Activated CD8-positive, alpha-beta memory T cell treated with anti-CD3 and anti-CD28 coated beads, Interleukin-2, amount 50 U/mL, for 4 hours (primary cell): ENCODE data around the gene ESYT2.

Source experiments
- DNase-seq: peaks from one replicate; pipeline ENCODE4 v3.0.0-alpha.2; 2020

ESYT2 gene

GRCh38 chr7:158737064-158737695 lies 92.1 kb downstream of the ESYT2 start:
- no peak for DNase-seq

GRCh38 chr7:158735935-158736334 lies 93.4 kb downstream of the ESYT2 start:
- no peak for DNase-seq

- no peak for DNase-seq
Observed at GRCh38 chr7:158734861-158735260, 94.4 kb downstream of the ESYT2 start.

GRCh38 chr7:158733775-158734494 lies 95.4 kb downstream of the ESYT2 start:
- no peak for DNase-seq

DNA sequence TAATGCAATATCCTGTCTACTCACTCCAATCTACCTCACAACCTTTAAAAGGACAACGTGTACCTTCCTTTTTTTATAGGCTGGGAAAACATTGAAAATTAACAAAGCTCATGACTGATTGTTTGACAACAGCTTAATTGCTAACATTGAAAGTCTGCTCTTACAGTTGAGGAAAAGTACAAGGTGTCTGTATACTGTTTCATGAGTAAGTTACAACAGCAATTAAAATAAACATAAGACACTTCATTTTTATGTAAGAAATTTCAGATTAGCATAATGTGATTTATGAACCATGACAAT lies 96.1 kb downstream of the ESYT2 start:
- DNase-seq: no peak

DNA sequence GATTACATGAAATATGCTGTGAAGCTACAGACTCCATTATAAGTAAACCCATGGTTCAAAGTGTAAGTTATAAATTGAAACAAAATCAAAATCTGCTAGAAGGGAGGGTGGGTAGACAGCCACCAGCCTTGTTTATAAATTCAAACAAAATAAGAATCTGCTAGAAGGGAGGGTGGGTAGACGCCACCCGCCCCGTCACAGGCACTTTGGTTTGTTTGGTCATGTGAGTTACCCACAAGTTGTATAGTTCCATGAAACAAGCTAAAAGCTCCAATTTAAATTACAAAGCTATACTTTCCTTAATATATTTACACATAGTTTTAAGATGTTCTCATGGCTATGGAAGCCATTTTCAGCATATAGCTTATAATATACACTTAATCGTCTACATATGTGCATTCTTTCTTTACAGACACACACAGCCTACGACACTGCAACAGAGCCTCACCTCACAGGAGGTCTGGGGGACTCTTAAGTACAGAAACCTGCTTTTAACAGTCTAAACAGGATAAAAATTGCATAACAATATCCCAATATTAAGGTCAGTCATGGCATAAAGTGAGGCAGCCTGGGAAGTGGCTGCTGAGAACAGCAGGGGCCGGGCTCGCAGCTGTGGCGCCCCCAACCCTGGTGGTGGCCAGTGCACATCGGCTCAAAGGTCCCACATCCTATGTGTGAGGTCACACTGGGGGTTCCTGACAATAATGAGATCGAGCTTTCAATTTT lies 96.7 kb downstream of the ESYT2 start:
- no peak for DNase-seq

DNA sequence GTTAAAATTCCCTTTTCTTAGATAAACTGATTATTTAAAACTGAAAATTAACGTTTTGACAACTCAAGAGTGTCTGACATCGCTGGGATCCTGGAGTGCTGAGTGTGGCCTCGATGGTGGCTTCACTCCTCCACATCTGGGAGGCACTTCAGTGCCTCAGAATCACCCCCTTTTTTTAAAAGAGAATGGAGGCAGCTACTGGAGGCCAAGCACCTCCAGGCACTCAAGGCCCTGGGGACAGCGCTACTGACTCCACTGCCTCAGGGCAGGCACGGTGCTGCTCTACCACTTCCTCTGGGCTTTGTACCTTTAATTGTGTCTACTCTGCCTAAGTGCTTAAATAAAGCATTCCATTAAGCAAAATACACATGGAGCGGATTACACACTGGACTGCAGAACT lies 97.5 kb downstream of the ESYT2 start:
- no peak for DNase-seq

GRCh38 chr7:158730383-158731346 lies 98.6 kb downstream of the ESYT2 start:
- DNase-seq: no peak

DNA sequence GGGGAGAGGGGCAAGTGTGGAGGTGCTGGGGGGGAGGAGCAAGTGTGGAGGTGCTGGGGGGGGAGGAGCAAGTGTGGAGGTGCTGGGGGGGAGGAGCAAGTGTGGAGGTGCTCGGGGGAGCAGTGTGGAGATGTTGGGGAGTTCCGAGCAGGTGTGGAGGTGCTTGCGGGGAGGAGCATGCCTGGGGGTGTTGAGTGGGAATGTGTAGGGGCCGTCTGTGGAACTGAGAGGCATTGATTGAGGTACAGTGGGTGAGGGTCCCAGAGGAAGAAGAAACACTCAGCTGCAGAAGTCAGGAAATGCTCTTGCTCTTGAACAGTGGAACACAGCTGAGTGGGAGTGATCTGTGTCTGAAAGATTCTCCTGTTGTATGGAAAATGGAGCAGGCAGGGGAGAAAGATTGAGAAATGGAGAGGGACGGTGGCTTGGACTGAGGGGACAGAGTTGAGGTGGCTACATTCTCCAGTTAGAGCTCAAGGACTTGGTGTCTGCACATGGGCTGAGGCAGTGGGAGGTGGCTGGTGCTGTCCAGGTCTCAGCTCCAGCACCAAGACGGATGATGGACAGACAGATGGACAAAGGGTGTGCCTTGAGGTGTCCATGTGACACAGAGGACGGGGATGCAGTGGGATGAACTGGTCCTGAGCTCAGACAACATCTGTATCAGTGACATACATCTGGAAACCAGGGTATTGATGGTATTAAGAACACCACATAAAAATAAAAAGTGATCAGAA lies 99.5 kb downstream of the ESYT2 start:
- no peak for DNase-seq

DNA sequence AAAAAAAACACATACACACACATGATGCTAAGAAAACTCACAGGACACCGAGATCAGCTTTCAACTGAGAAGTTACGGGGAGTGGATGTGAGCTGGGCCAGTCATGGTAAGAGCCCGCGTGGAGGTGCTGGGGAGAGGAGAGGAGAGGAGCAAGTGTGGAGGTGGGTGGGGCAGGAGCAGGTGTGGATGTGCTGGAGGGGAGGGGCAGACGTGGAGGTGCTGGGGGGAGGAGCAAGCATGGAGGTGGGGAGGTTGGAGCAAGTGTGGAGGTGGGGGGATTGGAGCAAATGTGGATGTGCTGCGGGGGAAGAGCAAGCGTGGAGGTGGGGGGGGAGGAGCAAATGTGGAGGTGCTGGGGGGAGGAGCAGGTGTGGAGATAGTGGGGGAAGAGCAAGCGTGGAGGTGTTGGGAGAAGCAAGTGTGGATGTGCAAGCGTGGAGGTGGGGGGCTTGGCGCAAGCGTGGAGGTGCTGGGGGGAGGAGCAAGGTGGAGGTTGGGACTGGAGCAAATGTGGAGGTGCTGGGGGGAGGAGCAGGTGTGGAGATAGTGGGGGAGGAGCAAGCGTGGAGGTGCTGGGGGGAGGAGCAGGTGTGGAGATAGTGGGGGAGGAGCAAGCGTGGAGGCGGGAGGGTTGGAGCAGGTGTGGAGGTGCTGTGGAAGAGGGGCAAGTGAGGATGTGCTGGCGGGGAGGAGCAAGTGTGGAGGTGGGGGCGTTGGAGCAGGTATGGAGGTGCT lies 100.2 kb downstream of the ESYT2 start:
- no peak for DNase-seq

DNA sequence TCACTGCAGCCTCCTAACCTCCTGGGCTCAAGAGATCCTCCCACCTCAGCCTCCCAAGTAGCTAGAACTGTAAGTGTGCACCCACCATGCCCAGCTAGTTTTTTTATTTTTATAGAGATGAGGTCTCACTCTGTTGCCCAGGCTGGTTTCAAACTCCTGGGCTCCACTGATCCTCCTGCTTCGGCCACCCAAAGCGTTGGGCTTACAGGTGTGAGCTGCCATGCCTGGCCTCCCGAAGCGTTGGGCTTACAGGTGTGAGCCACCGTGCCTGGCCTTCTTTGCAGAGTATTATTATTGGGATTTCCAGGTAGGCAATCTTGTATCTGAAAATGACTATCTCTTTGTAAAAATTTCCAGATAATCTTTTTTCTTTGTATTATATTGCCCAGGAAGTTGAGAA lies 101.6 kb downstream of the ESYT2 start:
- DNase-seq: no peak

DNA sequence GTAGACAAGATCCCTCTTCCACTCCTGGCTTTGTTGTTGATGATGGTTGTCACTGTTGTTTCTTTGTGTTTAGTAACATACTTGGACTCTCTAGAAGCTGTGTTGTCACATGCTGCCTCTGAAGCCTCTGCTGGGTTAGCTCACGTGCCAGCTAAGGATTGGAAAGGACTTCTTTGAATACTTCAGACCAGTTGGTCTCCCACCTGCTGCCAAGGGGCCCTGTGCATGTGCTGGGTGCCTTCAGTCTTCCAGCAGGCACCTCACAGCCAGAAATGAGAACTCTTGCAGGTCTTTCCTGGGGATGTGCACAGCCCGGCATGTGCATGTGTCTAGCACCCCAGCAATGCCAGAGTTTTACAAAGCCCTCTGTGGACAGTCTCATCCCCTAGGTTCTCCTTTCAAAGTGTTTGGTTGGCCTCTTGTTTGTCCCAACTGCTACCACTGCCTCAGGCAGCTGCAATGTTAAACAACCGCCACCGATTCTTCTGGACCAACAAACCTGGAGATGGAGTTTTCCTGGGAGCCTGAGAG lies 103.0 kb downstream of the ESYT2 start:
- DNase-seq: no peak

- DNase-seq: no peak
Observed at GRCh38 chr7:158725506-158725800, 103.9 kb downstream of the ESYT2 start.

DNA sequence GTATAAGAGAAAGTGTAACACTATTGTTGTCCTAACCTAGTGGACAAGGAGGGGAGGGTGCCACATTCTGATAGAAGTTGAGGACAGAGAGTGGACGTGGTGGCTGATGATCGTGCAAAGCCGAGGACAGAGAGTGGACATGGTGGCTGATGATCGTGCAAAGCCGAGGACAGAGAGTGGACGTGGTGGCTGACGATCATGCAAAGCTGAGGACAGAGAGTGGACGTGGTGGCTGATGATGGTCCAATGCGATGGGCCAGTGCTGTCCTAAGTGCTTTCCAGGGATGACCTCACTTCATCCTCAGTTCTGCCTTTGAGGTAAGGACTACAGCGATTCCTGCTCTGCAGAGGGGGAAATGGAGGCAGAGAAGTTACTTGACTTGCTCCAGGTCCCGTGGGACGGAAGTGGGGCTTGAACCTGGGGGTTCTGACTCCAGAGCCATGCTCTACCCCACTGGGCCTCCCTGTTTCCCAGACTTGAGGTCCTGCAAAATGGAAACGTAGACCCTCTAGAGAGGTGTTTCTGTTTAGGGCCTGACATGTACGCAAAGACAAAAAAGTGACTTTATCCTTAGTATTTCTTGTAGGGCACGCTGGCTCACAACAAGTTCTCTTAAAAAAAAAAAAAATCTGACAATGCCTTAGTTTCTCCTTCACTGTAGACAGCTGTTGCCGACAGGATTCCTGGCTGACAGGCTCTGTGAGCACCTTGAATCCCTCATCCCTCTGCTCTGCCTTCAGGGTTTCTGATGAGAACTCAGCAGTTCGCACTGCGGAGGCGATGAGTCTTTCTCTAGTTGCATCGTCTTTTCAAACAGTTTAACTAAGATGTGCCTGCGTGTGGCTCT lies 104.4 kb downstream of the ESYT2 start:
- DNase-seq: no peak

- no peak for DNase-seq
Observed at GRCh38 chr7:158723714-158724385, 105.5 kb downstream of the ESYT2 start.

DNA sequence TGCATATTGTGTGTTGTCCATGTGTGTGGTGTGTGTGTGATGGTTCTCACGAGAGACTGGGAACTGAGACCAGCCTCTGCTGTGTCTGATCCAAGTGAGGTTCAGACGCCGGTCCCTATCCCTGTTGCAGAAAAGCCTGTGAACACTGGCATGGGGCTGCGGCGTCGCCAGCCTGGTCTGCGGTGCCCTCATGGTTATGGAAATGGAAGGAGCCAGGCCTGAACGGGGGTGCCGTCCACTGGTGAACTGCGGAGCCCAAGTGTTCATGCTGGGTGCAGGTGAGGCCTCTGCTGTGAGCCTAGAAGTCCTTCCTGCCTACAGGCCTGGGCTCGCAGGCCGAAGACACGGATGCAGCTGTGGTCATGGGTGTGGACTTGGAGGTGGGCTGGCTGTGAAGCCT lies 106.0 kb downstream of the ESYT2 start:
- DNase-seq: no peak

DNA sequence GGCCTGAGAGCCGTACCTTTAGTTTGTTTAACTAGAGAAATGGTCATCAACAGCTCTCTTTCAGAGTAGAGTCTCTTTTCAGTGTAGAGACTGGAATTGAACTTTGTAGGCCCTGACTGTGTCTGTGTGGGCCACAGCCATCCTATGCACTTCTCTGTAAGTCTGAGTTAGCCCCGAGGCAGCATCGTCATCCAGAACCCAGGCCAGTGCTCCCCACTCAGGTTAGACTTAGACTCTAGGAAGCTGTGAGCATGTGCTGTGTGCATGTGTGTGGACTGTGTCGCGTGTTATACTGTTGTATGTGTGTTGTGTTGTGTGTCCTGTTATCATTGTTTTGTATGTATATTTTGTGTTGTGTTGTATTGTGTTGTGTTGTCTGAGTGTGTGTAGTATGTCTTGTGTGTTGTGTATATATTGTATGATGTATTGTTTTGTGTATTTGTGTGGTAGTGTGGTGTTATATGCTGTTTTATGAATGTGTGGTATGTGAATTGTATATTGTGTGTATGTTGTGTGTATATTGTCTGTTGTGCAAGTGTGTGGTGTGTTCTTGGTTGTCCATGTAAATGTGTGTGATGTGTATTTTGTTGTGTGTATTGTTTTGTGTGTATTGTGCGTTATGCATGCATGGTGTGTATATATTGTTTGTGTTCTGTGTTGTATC lies 106.6 kb downstream of the ESYT2 start:
- DNase-seq: no peak

DNA sequence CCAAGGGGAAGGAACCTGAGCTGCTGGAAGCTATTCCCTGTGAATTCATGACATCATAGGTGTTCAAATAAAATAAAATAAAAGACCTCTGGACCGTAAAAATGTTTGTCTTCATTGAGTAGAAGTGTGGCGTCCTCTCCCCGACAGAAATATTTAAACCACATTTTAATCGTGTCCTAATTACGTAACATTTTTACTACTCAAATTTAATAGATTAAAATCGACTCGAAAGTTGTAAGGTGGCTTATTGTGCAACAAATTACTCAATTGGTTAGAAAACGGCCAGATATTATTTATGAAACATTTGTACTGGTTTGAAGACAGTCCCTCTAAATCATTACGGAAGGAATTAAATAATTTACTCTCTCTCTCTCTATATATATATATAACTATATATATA lies 109.2 kb downstream of the ESYT2 start:
- no peak for DNase-seq

- DNase-seq: no peak
Observed at GRCh38 chr7:158716802-158717201, 112.5 kb downstream of the ESYT2 start.
